Measurements from ENCODE around the gene DCBLD1. TPM values are rescaled to one million over a fixed set of nuclear protein-coding genes. Genes with fewer than 3 reads are reported as not detected.

Gene DCBLD1
- total RNA-seq, 1 experiment from 2014 or later, result 11.2 TPM

DNA sequence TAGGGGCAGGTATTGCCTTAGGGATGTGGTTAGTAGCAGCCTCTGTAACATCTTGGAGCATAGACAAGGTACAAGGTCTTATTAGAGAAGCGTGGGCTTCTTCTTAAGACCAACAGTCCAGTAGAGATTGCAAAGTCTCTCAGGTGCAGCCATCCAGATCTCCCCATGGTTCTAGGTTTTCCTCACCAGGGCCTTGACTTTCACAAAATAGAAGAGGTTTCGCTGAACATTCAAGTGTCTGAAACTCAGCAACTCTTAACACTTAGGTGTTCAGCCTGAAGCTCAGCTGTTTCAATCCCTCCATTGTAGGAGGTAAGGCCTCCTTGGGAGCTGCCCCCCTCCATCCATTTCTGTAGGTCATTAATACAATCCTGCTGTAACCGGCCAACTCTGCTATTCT is 75.5 kb downstream of the DCBLD1 start:
- peak overlapping the region; percentile 82; the same call in 1 of the 2 replicates for H3K27ac Mint-ChIP-seq
- H3K27me3 Mint-ChIP-seq (ENCODE audit: low read depth), result no peaks in the 10 kb centered on the region
- H3K36me3 Mint-ChIP-seq, result peaks cover under 1% of the 10 kb centered on the region; the same call in 1 of the 2 replicates
- H3K4me1 Mint-ChIP-seq, result no peaks in the 10 kb centered on the region
- CTCF ChIA-PET, result interaction anchor here (0.6 to 2.1 kb wide), 4 partner anchors 75 to 272 kb away, joined by 3 to 8 read pairs (median 6); partner anchors contain the start of gene DCBLD1
- TF ChIP-seq, protein P1, sequence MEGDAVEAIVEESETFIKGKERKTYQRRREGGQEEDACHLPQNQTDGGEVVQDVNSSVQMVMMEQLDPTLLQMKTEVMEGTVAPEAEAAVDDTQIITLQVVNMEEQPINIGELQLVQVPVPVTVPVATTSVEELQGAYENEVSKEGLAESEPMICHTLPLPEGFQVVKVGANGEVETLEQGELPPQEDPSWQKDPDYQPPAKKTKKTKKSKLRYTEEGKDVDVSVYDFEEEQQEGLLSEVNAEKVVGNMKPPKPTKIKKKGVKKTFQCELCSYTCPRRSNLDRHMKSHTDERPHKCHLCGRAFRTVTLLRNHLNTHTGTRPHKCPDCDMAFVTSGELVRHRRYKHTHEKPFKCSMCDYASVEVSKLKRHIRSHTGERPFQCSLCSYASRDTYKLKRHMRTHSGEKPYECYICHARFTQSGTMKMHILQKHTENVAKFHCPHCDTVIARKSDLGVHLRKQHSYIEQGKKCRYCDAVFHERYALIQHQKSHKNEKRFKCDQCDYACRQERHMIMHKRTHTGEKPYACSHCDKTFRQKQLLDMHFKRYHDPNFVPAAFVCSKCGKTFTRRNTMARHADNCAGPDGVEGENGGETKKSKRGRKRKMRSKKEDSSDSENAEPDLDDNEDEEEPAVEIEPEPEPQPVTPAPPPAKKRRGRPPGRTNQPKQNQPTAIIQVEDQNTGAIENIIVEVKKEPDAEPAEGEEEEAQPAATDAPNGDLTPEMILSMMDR (IDR thresholded peaks at IDR 0.05), result no peak
- TF ChIP-seq FOXK1 (CRISPR knock-in tag; IDR thresholded peaks at IDR 0.05) (no peak), ZNF396 (CRISPR knock-in tag; IDR thresholded peaks at IDR 0.05; ENCODE audit: borderline replicate concordance) (no peak), SOX15 (CRISPR knock-in tag; IDR thresholded peaks at IDR 0.05) (no peak), OVOL2 (CRISPR knock-in tag; IDR thresholded peaks at IDR 0.05; ENCODE audit: borderline replicate concordance) (no peak), ZNF671 (CRISPR knock-in tag; IDR thresholded peaks at IDR 0.05) (no peak), TEAD1 (CRISPR knock-in tag; IDR thresholded peaks at IDR 0.05) (no peak), ZNF423 (CRISPR knock-in tag; IDR thresholded peaks at IDR 0.05) (no peak), TP53 (CRISPR knock-in tag; IDR thresholded peaks at IDR 0.05) (no peak), TCF7 (CRISPR knock-in tag; IDR thresholded peaks at IDR 0.05; ENCODE audit: low read depth) (no peak), ZNF121 (CRISPR knock-in tag; IDR thresholded peaks at IDR 0.05) (no peak), ZNF512 (CRISPR knock-in tag; IDR thresholded peaks at IDR 0.05; ENCODE audit: borderline replicate concordance) (no peak), NFE2L1 (CRISPR knock-in tag; IDR thresholded peaks at IDR 0.05) (no peak), ATF1 (CRISPR knock-in tag; IDR thresholded peaks at IDR 0.05) (no peak), SMAD4 (CRISPR knock-in tag; IDR thresholded peaks at IDR 0.05) (no peak), MAX (CRISPR knock-in tag; IDR thresholded peaks at IDR 0.05) (no peak)
- TF ChIP-seq, protein P2, sequence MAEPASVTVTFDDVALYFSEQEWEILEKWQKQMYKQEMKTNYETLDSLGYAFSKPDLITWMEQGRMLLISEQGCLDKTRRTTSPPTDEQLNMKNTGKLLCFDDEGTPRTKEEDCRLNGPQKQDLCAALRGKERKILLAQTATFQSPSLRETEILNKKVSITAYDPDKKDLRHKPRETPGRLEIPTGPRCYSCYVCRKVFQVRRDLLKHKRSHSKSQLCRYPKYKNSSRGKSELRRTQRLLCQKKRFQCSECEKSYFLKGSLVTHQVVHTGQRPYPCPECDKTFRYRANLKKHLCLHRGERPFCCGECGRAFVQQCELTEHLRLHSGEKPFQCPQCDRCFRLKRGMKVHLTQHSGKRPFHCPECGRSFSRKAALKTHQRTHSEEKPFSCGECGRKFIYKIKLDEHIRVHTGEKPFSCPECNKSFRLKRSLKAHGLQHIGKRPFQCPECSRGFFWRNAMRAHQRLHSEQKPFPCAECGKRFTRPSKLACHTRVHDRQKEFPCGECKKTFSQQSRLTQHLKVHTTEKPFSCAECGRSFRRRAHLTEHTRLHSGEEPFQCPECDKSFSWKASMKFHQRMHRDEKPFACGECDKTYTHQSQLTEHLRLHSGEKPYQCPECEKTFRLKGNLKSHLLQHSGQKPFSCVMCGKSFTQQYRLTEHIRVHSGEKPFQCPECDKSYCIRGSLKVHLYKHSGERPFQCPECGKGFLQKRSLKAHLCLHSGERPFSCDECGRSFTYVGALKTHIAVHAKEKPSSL (CRISPR knock-in tag; conservative IDR thresholded peaks at IDR 0.05), result no peak
- TF ChIP-seq, protein P3, sequence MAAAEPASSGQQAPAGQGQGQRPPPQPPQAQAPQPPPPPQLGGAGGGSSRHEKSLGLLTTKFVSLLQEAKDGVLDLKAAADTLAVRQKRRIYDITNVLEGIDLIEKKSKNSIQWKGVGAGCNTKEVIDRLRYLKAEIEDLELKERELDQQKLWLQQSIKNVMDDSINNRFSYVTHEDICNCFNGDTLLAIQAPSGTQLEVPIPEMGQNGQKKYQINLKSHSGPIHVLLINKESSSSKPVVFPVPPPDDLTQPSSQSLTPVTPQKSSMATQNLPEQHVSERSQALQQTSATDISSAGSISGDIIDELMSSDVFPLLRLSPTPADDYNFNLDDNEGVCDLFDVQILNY (CRISPR knock-in tag; IDR thresholded peaks at IDR 0.05), result no peak
- POLR2A ChIA-PET, result interaction anchor here (0.6 to 2.1 kb wide), 2 partner anchors 44 to 147 kb away, joined by 3 to 5 read pairs; partner anchors contain the start of gene GOPC
- no peaks in the 10 kb centered on the region for H3K9me3 Mint-ChIP-seq
- ATAC-seq (no peak; the same call in 1 of the 2 replicates), DNase-seq (ENCODE audit: low spot score) (no peak)
- no peak overlapping the region for H3K4me3 Mint-ChIP-seq

DNA sequence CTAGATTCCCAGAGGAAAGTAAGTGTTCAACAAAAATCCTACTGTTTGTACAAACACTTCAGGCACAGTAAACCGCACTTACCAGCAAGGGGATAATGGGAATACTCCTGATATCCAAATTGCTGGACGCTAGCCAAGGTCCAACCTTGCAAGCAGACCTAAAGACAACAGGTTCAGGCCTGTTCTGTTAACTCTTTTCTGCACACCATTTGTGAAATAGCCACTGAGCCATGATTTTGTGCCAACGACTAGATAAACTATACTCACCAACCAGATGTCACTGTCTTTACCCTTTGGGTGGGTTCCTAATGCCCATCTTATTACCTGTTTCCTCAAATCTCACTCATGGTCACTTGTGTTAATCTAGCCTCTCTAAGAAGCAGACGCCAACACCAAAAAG is 76.3 kb downstream of the DCBLD1 start:
- H3K27me3 Mint-ChIP-seq (ENCODE audit: low read depth), result no peaks in the 10 kb centered on the region
- ATAC-seq (no peak), DNase-seq (ENCODE audit: low spot score) (no peak)
- H3K36me3 Mint-ChIP-seq, result peaks cover 3% of the 10 kb centered on the region
- no peaks in the 10 kb centered on the region for H3K9me3 Mint-ChIP-seq
- CTCF ChIA-PET, result interaction anchor here (0.9 to 2.1 kb wide), 5 partner anchors 9 to 109 kb away, joined by 3 to 8 read pairs (median 4); partner anchors contain the start of gene DCBLD1
- H3K4me3 Mint-ChIP-seq, result no peak overlapping the region
- peak overlapping the region; percentile 66; the same call in 1 of the 2 replicates for H3K27ac Mint-ChIP-seq
- POLR2A ChIA-PET, result interaction anchor here (2.1 kb wide), 1 partner anchor 43 kb away, joined by 5 read pairs; the partner anchor contains the start of gene GOPC
- no peaks in the 10 kb centered on the region for H3K4me1 Mint-ChIP-seq
- no peak for TF ChIP-seq TP53 (CRISPR knock-in tag; IDR thresholded peaks at IDR 0.05)
- no peak for TF ChIP-seq ZNF416 (CRISPR knock-in tag; IDR thresholded peaks at IDR 0.05)
- TF ChIP-seq, protein P4, sequence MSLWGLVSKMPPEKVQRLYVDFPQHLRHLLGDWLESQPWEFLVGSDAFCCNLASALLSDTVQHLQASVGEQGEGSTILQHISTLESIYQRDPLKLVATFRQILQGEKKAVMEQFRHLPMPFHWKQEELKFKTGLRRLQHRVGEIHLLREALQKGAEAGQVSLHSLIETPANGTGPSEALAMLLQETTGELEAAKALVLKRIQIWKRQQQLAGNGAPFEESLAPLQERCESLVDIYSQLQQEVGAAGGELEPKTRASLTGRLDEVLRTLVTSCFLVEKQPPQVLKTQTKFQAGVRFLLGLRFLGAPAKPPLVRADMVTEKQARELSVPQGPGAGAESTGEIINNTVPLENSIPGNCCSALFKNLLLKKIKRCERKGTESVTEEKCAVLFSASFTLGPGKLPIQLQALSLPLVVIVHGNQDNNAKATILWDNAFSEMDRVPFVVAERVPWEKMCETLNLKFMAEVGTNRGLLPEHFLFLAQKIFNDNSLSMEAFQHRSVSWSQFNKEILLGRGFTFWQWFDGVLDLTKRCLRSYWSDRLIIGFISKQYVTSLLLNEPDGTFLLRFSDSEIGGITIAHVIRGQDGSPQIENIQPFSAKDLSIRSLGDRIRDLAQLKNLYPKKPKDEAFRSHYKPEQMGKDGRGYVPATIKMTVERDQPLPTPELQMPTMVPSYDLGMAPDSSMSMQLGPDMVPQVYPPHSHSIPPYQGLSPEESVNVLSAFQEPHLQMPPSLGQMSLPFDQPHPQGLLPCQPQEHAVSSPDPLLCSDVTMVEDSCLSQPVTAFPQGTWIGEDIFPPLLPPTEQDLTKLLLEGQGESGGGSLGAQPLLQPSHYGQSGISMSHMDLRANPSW (CRISPR knock-in tag; conservative IDR thresholded peaks at IDR 0.05; ENCODE audit: low read depth), result no peak
- TF ChIP-seq SMAD4 (CRISPR knock-in tag; IDR thresholded peaks at IDR 0.05), result no peak
- no peak for TF ChIP-seq MAX (CRISPR knock-in tag; IDR thresholded peaks at IDR 0.05)
- TF ChIP-seq TEAD4 (CRISPR knock-in tag; IDR thresholded peaks at IDR 0.05), result no peak
- no peak for TF ChIP-seq ZBTB43 (CRISPR knock-in tag; IDR thresholded peaks at IDR 0.05)
- TF ChIP-seq MYBL2 (CRISPR knock-in tag; IDR thresholded peaks at IDR 0.05), result no peak
